ENCODE data around the gene FHIP2A. TPM values are rescaled to one million over a fixed set of nuclear protein-coding genes. Genes with fewer than 3 reads are reported as not detected.
A peak's percentile ranks its signal among the peaks of the same experiment; 100 is the strongest.
"Not testable (repeated sequence)": the region's sequence is repeated elsewhere in the genome, so short reads cannot be mapped to it uniquely, and the experiment has no call there.

Gene FHIP2A
- 23.5 and 31.5 TPM in 2 replicates for total RNA-seq

DNA sequence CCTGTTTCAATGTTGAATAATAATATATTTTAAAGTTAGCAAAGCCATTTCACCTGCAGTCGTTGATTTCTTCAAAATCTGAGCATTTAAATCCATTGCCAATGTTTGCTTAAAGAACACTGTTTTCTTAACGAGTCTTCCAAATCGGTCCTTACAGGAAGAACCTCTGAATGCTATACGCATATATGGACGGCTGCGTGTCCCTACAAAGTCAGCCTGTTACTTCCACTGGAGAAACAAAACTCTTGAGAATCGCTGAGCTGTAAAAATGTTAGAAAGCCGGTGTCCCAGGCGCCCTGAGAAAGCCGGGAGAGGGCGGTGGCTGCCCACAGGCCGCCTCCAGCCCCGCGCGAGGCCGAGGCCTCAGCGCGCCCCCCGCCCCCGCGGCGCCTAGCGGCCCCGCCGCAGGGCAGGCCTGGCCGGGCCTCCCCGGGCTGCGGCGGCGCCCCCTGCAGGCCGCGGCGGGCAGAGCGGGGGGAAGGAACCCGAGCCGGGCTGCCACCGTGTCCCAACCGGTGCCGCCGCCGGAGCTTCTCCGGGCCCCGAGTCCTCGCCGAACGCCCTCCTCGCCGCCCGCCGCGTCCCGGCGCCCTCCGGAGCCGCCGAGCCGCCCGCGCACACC is at the start of gene FHIP2A:
Gene FHIP2A, plus strand, starts transcription at position 488 of the 622 bp plus-strand sequence. CDS start 299 bp downstream, outside the sequence.
- DNase-seq (ENCODE audit: low read depth in 2 of 2), result peak; percentile 21 to 78

- DNase-seq (ENCODE audit: low read depth in 2 of 2), result peak in 1 of 2 donors; percentile 34
Measured at GRCh38 chr10:114772496-114773196, 48.9 kb upstream of the FHIP2A start.

DNA sequence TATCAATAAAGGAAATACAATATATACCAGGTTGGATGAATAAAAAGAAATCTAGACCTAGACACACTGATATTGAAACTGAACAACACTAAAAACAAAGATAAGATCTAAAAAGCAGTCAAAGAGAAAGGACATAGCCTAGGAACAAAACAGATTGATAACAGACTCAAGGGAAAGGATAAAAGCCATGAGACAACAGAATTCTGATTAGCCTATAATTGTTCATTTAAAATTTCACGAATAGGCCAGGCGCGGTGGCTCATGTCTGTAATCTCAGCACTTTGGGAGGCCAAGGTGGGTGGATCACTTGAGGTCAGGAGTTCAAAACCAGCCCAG is 48.4 kb upstream of the FHIP2A start:
- no peak for DNase-seq (ENCODE audit: low read depth in 2 of 2)

GRCh38 chr10:114775082-114775481 is 46.5 kb upstream of the FHIP2A start:
- not testable (repeated sequence) for DNase-seq (ENCODE audit: low read depth in 2 of 2)

GRCh38 chr10:114777415-114777814 is 44.2 kb upstream of the FHIP2A start:
- no peak for DNase-seq (ENCODE audit: low read depth in 2 of 2)

DNA sequence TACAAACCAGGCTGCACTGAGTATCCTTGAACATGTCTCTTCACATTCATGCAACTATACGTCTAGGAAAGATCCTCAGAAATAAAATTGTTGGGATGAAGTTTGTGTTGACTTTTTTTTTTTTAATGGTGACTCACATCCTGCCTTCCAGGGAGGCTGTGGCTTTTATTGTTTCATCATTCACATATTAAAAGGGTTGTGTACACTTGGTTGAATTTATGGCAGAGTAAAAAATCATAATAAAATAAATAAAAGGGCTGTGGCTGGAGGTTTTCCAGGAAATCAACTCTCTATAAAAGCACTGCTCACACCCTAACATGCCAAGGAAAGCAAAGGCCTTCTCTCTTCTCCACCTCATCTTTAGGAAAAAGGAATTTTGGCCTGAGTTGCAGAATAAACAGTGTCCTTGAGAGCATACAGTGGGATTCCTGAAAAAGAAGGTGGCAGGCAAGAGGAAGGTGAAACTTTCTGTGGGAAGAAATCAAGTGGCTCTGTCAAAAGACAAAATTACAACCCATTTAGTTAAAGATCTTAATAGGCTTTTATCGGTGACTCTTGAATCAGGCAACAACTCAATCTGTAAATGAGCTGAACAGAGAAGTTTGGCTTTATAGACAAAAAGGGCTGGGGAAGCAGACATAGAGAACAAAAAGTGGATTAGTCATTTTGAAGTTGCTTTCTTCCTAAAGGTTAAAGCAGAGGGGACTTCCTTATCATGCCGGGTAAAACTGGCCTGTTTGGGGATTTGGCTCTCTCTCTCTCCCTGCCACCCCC is 41.6 kb upstream of the FHIP2A start:
- peak; percentile 71 to 91 for DNase-seq (ENCODE audit: low read depth in 2 of 2)

DNA sequence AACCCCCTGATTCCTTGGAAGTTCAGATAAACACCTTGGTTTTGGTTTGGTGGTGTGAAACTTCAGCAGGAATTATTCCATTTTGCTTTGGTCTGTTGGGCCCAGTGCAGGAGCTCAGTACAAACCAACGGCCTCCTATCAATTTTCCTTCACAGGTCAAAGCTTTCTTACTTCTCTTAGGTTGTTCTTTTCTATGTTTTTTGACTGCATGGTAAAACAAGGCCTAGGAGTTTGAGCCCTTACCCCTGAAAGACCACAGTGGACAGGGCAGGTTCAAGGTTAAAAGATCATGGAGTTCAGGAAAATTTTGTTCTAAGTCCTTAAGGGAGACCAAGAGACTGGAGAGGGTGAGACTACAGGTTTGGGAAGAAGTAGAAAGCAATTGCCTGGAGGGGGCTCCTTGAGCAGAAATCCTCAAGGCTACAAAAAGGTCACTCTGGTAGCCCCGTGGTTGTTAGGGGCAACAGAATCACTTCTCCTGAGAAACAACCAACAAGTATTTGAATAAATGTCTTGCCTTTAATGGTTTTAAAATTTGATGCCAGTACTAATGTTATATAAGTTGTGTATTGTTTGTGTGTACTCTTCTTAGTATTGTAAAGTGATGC is 40.9 kb upstream of the FHIP2A start:
- DNase-seq (ENCODE audit: low read depth in 2 of 2), result no peak

DNA sequence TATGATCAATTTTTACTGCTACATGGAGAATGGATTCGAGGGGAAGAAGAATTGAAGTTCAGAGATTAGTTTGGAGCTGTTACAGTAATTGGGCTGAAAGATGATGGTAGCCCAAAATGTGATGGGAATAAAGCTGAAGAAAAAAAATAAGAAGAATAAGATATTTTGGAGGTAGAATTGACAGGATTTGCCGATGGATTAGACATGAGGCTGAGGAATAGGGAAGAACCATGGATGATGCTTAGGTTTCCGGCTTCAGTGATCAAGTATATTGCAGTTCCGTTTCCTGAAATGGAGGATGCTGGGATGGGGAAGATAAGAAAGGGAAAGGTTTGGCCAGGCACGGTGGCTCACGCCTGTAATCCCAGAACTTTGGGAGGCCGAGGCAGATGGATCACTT is 38.9 kb upstream of the FHIP2A start:
- DNase-seq (ENCODE audit: low read depth in 2 of 2), result no peak

- no peak for DNase-seq (ENCODE audit: low read depth in 2 of 2)
Measured at GRCh38 chr10:114783686-114784085, 37.9 kb upstream of the FHIP2A start.

DNA sequence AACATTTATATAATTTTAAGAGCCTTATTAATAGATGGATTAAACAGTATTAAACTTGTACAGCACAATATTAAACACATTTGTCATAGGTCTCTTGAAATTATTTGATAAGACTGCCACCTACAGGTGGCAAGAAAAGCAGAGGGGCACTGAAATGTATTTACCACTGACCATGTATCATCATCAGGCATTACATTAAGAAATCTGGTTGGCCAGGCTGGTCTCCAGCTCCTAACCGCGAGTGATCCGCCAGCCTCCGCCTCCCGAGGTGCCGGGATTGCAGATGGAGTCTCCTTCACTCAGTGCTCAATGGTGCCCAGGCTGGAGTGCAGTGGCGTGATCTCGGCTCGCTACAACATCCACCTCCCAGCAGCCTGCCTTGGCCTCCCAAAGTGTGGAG is 35.1 kb upstream of the FHIP2A start:
- DNase-seq (ENCODE audit: low read depth in 2 of 2), result peak; percentile 50 to 68

DNA sequence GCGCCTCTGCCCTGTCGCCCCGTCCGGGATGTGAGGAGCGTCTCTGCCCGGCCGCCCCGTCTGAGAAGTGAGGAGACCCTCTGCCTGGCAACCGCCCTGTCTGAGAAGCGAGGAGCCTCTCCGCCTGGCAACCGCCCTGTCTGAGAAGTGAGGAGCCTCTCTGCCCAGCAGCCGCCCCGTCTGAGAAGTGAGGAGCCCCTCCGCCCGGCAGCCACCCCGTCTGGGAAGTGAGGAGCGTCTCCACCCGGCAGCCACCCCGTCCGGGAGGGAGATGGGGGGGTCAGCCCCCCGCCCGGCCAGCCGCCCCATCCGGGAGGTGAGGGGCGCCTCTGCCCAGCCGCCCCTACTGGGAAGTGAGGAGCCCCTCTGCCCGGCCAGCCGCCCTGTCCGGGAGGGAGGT is 34.4 kb upstream of the FHIP2A start:
- DNase-seq (ENCODE audit: low read depth in 2 of 2), result not testable (repeated sequence)

- no peak for DNase-seq (ENCODE audit: low read depth in 2 of 2)
Measured at GRCh38 chr10:114791768-114792167, 29.8 kb upstream of the FHIP2A start.

DNA sequence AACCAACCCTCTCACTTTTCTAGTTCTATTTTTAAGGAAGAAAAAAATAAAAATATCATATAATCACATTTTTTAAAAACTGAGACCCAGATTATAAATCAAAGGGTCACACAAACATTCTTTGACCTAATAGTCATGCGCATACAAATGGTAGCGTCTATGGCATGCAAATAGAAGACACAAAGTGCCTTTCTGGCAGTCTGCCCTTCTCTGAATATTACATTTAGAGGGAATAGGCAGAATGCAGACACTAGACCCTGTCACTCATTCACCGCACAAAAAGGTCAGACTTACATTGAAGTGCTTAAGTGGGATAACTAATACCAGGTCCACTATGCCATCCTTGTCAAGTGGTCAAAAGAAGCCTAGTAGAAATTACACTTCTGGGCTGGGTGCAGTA is 26.5 kb upstream of the FHIP2A start:
- no peak for DNase-seq (ENCODE audit: low read depth in 2 of 2)

DNA sequence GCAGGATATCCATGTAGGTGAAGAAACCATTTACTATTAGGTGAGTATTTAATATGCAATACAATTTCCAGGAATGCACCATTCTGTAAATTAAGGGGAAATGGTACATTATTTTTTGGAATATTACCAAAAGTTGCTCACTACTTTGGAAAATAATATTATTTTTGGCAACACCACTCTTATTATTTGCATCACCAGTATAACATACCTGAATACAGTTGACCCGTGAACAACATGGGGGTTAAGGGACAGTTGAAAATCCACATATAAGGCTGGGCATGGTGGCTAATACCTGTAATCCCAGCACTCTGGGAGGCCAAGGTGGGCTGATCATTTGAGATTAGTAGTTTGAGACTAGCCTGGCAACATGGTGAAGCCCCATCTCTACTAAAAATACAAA is 21.2 kb upstream of the FHIP2A start:
- peak; percentile 15 to 30 for DNase-seq (ENCODE audit: low read depth in 2 of 2)

GRCh38 chr10:114801411-114801813 is 20.2 kb upstream of the FHIP2A start:
- DNase-seq (ENCODE audit: low read depth in 2 of 2), result no peak

DNA sequence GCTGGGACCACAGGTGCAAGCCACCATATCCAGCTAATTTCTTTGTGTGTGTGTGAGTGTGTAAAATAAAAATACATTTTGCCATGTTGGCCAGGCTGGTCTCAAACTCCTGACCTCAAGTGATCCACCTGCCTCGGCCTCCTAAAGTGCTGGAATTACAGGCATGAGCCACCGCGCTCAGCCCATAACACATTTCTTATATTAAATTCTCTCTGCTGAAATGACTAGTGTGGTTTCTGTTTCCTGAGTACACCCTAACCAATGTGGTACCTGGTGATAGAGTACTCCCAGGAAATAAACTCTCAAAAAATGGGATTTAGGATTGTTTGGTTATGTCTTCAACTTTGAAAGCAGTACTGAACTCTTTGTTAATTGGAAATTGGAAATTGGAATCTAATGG is 19.4 kb upstream of the FHIP2A start:
- no peak for DNase-seq (ENCODE audit: low read depth in 2 of 2)

GRCh38 chr10:114806562-114807391 is 14.8 kb upstream of the FHIP2A start:
- no peak for DNase-seq (ENCODE audit: low read depth in 2 of 2)

DNA sequence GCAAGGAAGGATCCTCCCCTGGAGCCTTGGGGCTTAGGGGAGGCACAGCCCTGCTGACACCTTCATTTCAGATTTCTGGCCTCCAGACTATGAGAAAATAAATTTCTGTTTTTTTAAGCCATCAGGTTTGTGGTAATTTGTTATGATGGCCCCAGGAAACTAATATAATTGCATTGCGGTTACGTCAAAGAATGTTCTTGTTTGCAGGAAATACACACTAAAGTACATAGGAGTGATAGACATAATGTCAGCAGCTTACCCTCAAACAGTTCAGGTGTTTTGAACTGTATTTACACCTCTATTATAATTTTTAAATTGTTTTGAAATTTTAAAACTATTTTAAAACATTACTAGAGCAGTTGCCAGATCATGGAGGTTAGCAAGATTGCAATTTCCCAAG is 12.6 kb upstream of the FHIP2A start:
- no peak for DNase-seq (ENCODE audit: low read depth in 2 of 2)

- no peak for DNase-seq (ENCODE audit: low read depth in 2 of 2)
Measured at GRCh38 chr10:114810926-114811325, 10.7 kb upstream of the FHIP2A start.

DNA sequence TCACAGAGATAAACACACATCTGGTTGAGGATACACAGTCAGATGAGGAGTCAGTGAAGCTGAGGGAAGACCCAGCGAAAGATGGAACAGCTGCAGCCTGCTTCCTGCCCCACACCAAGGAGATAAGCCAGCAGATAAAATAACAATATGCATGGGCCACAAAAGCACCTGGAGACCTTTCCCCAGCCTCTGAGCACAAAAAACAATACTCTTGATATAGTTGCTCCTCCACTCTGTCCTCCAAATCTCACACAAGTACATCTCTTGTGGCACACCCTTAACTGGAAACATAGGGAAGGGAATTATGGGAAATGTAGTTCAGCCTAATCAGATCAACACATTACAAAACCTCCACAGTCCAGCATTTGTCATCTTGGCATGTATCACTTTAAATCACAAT is 9.7 kb upstream of the FHIP2A start:
- DNase-seq (ENCODE audit: low read depth in 2 of 2), result no peak

GRCh38 chr10:114815791-114816190 is 5.8 kb upstream of the FHIP2A start:
- no peak for DNase-seq (ENCODE audit: low read depth in 2 of 2)
